HG02588 (cell line): ENCODE measurements around the gene B3GALT6.

Experiments used
- ATAC-seq: cut with Tn5 transposase; IDR thresholded peaks from one replicate; pipeline ENCODE4 v1.9.1; 2021; ENCODE audit warnings: mild to moderate bottlenecking, moderate library complexity; ENCODE audit not compliant: unreplicated experiment

B3GALT6 gene

DNA sequence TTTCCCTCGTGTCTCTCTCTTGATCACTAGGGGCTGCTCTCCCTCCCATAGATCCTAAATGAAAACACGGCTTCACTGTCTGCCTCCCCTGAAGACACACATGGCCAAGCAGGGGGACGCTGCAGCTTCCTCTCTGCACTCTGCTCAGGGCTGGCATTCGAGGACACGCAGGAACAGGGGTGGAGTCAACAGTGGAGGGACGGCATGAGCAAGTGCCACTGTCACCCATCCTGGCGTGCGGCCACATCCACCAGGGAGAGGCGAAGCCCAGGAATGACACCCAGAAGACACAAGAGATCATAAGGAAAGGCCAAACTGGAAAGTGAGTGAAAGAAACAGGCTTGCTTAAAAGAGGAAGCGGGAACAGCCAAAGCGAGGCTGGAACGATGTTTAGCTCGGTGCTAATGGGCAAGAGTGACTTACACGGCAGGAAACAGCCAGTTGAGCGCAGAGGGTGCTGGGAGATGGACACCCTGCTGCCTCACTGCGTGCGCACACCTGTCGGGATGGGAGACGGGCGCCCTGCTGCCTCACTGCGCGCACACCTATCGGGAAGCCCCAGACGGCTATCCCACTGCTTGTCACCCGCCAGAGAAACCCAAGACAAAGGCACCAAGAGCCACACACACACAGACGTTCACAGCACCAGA, 28.0 kb downstream of the B3GALT6 start:
- ATAC-seq: no peak

DNA sequence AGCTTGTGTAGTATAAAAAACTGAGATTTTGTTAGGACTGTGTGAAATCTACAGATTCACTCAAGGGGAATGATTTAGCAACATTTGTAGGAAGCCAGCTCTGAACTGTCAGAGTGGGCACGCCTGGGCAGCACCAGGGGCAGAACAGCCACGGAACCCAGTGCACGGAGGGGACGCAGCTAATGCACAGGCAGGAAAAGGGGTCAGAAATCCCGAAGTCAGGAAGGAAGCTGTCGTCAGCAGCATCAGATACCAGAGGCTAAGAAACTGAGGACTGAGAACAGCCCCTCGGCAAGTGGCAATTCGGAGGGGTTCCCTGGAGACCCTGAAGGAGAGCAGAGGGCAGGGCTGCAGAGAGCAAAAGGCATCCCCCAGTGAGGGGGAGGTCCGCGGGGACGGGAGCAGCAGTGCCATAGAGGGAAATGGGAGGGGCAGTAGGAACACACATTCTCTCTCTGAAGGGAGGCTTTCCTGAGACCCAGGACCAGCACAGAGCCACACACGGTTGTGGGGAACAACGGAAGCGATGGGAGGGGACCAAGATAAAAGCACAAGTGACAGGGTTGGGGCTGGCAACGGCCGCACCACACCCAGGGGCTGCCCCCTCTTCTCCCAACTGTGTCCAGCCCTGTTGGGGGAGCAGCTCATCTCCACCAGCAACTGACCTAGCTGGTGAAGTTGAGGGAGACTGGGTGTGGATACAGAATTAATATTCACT, 29.0 kb downstream of the B3GALT6 start:
- no peak for ATAC-seq

GRCh38 chr1:1262071-1262470, 30.0 kb downstream of the B3GALT6 start:
- ATAC-seq: no peak

DNA sequence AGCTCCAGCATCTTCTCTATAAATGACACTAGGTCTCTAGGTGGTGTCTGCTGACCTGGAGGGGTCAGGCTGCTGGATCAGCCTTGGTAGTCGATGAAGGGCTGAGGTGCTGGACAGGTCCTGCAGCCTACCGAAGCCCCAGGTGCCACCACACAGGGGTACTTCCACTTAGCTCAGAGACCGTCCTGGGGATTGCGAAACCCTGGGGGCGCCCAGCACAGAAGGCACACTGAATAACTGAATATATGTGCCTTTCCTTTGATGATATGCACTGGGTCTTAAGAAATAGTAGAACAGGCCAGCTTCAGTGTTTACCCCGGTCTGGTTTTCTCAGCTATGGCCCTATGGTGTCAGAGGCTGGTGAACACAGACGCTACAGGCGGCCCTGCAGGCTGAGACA, 30.7 kb downstream of the B3GALT6 start:
- no peak for ATAC-seq

DNA sequence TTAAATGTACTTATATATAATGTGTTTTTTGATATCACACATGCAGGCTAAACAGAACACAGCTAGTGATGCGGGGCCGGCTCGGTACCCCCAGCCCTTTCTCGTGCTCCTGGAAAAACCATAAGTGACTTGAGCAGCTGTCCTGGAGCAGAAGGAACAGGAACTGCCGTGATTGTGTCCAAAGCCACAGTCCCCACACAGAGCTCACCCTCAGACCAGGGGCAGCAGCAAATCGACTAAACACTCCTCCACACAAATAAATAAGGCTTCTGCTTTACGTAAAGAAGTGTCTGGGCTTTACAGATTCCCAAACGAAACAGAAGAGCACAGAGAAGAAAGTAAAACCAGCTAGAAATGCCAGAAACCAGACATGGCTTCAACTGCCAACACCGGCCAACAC, 32.0 kb downstream of the B3GALT6 start:
- no peak for ATAC-seq

- ATAC-seq: no peak
Observed at GRCh38 chr1:1264868-1265272, 32.8 kb downstream of the B3GALT6 start.

DNA sequence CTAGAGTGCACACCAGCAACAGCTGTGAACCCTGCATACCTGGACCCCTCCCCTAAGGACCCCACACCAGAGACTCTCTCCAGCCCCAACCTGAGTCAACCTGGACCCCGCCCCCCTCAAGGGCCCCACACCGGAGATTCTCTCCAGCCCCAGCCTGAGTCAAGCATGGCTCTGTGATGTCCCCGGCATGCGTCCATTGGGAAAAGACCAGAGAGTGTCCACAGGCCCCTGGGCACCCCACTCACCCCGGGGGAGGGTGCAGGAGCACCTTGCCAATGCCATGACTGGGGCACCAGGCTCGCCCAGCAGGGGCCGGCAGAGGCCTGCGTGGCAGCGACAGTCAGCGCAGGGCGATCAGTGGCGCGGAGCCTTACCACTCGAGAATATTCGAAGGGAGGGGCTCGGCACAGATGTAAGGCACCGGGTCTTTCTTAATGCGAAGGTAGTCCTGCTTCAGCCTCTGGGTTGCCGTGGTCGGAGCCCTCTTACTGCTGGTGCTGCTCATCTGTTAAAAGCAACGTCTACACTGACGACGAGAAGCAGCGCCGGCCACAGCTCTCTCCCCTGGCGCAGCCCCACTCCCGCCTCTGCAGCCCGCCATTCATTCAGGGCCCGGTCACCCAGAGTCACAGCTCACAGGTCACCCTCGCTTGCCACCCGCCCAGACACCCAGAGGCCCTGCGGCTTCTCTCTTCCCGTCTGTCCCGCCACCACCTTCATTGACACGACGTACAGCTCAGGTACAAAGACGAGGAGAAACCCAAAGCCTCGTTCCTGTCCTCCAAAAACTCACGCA, 35.6 kb downstream of the B3GALT6 start:
- ATAC-seq: no peak

DNA sequence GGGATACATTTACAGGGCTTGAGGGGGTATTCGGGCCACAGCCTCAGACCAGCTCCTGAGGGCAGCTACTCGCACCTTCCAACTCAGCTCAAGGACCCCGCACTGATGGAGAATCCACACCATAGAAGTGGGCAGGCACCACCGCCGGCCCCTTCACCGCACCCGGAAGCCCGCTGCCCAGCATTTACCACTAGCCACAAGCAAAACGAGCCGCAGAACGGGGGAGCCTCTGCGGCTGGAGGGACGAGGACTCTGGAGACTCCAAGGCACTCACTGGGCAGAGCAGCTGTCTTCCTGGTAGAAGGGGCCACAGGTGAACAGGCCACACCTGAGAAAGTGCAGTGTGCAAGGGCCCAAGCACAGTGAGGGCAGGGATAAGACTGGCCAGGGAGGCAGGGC, 36.2 kb downstream of the B3GALT6 start:
- ATAC-seq: no peak

DNA sequence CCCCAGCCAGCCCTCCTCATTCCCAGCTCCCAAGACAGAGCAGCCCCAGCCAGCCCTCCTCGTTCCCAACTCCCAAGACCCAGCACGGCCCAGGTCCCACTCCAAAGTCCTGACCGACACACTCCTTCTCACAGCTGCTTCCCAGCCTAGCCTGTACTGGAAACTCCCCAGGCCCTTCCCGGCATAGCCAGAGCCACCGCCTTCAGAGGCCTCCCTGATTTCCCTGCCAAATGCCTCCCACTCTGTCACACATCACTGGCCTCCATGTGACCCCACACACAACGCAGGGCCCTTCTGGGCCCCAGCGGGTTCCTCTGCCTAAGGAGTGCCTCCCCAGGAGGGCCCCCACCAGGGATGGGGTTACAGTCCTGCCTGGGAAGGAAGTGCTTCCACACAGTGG, 38.8 kb downstream of the B3GALT6 start:
- no peak for ATAC-seq

DNA sequence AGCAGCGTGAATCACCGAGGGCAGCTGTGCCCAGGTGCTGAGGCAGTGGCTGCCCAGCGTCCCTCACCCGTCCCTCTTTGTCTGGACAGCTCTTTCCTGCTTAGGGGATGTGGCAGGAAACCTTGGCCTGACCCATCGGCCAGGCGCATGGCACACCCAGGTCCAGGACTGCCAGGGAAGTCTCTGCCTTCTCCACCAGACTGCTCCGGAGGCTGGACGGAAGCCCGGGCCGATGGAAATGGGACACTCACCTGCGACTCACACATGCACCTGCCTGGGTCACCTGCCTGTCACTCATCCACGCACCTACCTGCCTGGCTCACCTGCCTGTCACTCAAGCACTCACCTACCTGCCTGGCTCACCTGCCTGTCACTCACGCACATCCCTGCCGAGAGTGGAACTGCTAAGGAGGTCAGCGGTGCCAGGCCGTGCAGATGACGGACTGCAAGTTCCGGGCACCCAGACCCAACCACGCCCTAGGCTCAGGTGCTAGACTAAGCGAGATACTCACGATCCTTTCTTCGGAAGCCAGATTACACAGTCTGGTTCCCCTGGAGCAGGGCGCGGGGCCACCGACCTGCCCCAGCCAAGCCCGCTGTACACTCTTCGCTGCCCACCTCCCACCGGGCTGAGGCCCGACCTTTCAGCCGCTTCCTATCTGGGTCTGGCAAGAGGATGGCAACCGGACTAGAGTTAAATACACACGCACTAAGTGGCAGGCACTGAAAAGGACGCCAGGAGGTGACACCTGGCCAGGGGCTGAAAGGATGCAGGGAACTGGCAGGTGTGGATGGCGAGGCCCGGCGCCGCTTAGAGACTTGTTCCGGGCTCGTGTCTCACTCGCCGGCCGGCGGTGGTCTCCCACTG, 40.5 kb downstream of the B3GALT6 start:
- no peak for ATAC-seq

DNA sequence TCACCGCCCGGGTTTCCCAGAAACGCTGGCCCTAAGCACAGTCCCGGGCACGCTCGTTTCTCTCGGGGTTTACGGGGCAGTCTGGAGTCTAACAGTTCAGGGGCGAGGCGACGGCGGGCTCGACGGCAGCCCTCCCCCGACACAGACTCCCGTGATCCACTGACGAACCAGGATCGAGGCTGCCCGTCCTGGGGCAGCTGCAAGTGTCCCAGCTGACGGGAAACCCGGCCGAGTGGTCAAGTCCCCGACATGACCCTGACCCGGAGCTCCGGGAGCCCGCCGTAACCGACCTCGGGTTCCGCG, 41.1 kb downstream of the B3GALT6 start:
- peak; percentile 9 for ATAC-seq

- ATAC-seq: peak; percentile 70
Observed at GRCh38 chr1:1273512-1274298, 41.7 kb downstream of the B3GALT6 start, which contains the start of gene UBE2J2. TSS of gene UBE2J2 (minus strand) at chr1:1273854. CDS start at chr1:1267992, 5,862 bp downstream.

DNA sequence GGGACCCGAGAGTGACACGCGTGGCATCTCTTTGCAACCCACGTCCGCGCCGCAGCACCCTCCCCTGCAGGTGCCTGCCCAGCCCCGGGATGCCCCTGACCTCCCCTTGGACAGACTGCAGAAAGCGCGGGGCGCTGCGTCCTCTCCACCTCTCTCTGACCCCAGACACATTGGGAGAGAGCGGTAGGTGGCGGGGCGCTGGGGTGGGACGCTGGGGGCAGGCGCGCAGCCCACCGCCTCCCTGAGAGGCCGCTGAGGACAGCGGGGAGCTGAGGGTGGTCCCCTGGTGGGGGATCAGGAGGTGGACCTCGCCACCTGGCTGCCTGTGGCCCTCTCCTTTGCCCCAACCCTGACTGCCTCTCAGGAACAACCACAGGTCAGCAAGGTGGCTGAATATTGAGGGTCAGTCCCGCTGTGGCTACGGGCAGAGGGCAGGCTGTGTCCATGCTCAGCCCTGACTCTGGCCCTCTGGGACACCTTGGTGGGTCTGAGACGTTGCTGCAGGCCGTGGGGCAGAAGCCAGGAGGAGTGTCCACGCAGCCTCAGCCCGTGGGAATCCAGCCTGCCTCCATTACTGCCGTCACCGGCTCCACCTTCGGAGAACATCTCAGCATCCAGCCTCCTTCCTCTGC, 42.4 kb downstream of the B3GALT6 start:
- no peak for ATAC-seq

GRCh38 chr1:1274931-1275431, 42.9 kb downstream of the B3GALT6 start:
- no peak for ATAC-seq

- ATAC-seq: no peak
Observed at GRCh38 chr1:1275836-1276235, 43.8 kb downstream of the B3GALT6 start.

- ATAC-seq: no peak
Observed at GRCh38 chr1:1278620-1279019, 46.6 kb downstream of the B3GALT6 start.

DNA sequence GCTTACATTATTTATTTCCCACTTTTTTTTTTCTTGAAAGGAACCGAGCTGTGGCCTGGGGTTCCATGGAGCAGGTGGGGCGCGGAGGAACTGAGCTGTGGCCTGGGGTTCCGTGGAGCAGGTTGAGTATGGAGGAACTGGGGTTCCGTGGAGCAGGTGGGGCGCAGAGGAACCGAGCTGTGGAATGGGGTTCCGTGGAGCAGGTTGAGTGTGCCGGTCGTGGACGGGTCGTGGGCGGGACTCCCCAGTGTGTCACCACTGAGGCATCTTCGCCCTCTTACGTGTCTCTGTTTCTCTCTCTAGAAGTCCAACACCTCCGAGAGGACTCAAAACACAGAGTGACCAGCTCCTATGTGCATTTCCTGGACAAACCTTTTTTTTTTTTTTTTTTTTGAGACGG, 47.0 kb downstream of the B3GALT6 start:
- ATAC-seq: no peak

- ATAC-seq: no peak
Observed at GRCh38 chr1:1280782-1281481, 48.9 kb downstream of the B3GALT6 start.
